GM19193 (cell line): ENCODE data around the gene COX6B2.

Experiments
- POLR2A ChIP-seq: IDR thresholded peaks from 4 replicates; pipeline ENCODE4 v1.6.1; 2011; ENCODE audit not compliant: insufficient read depth, insufficient read length; ENCODE audit errors: extremely low read depth

COX6B2 gene

GRCh38 chr19:55385724-55386492 lies 31.4 kb upstream of the COX6B2 start, which contains the start of gene RPL28:
Gene RPL28, plus strand, starts transcription at chr19:55385932. Its CDS starts 426 bp downstream, at chr19:55386358.
- peak; percentile 100 for TF ChIP-seq POLR2A

- TF ChIP-seq POLR2A, result no peak
These were observed 30.6 kb upstream of the COX6B2 start for GRCh38 chr19:55384920-55385723.

GRCh38 chr19:55384131-55384919 lies 29.8 kb upstream of the COX6B2 start, which contains the start of gene TMEM238:
Gene TMEM238, minus strand, starts transcription at chr19:55384292. Its CDS starts 33 bp downstream, at chr19:55384259.
- no peak for TF ChIP-seq POLR2A

- peak; percentile 55 for TF ChIP-seq POLR2A
These were observed 29.0 kb upstream of the COX6B2 start for GRCh38 chr19:55383279-55384130.

GRCh38 chr19:55382522-55383054 lies 28.1 kb upstream of the COX6B2 start:
- no peak for TF ChIP-seq POLR2A

- TF ChIP-seq POLR2A, result no peak
These were observed 27.5 kb upstream of the COX6B2 start for GRCh38 chr19:55382013-55382412.

- no peak for TF ChIP-seq POLR2A
These were observed 24.7 kb upstream of the COX6B2 start for GRCh38 chr19:55379174-55379573.

GRCh38 chr19:55377356-55378131 lies 23.0 kb upstream of the COX6B2 start:
- TF ChIP-seq POLR2A, result no peak

GRCh38 chr19:55376241-55376933 lies 21.9 kb upstream of the COX6B2 start, which contains the start of gene TMEM190:
Gene TMEM190, plus strand, starts transcription at chr19:55376826. Its CDS starts 28 bp downstream, at chr19:55376854.
- TF ChIP-seq POLR2A, result no peak

GRCh38 chr19:55373993-55374757 lies 19.7 kb upstream of the COX6B2 start:
- no peak for TF ChIP-seq POLR2A

- TF ChIP-seq POLR2A, result no peak
These were observed 18.9 kb upstream of the COX6B2 start for GRCh38 chr19:55373306-55373992.
